Progenitor cell of endocrine pancreas (in vitro differentiated cells): ENCODE results near the gene IRAK4. TPM values are rescaled to one million over a fixed set of nuclear protein-coding genes. Genes with fewer than 3 reads are reported as not detected.
A peak's percentile ranks its signal among the peaks of the same experiment; 100 is the strongest.

Experiments
- DNase-seq: peaks from one replicate; pipeline ENCODE4 v3.0.0; 2021; ENCODE audit warnings: low spot score; ENCODE audit not compliant: unreplicated experiment
- H3K27ac Mint-ChIP-seq: 2 replicates; pipeline ENCODE4 v1.8.0; 2021; ENCODE audit warnings: mild to moderate bottlenecking, moderate library complexity, mixed read lengths
- H3K27me3 Mint-ChIP-seq: 2 replicates; pipeline ENCODE4 v1.8.0; 2021; ENCODE audit warnings: mixed read lengths
- H3K36me3 Mint-ChIP-seq: 2 replicates; pipeline ENCODE4 v1.8.0; 2022; ENCODE audit warnings: mixed read lengths; ENCODE audit not compliant: insufficient read depth
- H3K4me1 Mint-ChIP-seq: 2 replicates; pipeline ENCODE4 v1.8.0; 2021; ENCODE audit warnings: low read depth, mixed read lengths
- H3K4me3 Mint-ChIP-seq: 2 replicates; pipeline ENCODE4 v1.8.0; 2021; ENCODE audit warnings: low read depth, mild to moderate bottlenecking, moderate library complexity, mixed read lengths
- H3K9me3 Mint-ChIP-seq: 2 replicates; pipeline ENCODE4 v1.8.0; 2021; ENCODE audit warnings: low read depth, mixed read lengths
- CTCF ChIP-seq: fragments of 200-600 bp; sonication (generic); IDR thresholded peaks from one replicate; pipeline ENCODE4 v1.5.0; 2021; ENCODE audit warnings: antibody characterized with exemption, mild to moderate bottlenecking; ENCODE audit not compliant: unreplicated experiment
- total RNA-seq: library from RNA; stranded (reverse); gene quantifications from 2 replicates; pipeline ENCODE4 v1.2.1, GENCODE V29; 2021

The IRAK4 gene
- total RNA-seq, 1 donor from 2014 or later = 8.5 TPM

- Mint-ChIP-seq H3K27ac (no peak overlapping the region), H3K4me1 (peaks cover 3% of the 10 kb centered on the region), H3K27me3 (no peaks in the 10 kb centered on the region), H3K9me3 (no peaks in the 10 kb centered on the region), H3K36me3 (peaks cover 8% of the 10 kb centered on the region), H3K4me3 (no peak overlapping the region)
- no peak for DNase-seq
- no peak for TF ChIP-seq CTCF
These were observed 4.7 kb upstream of the IRAK4 start for GRCh38 chr12:43754015-43754414.

- TF ChIP-seq CTCF = no peak
- peaks cover 8% of the 10 kb centered on the region for H3K4me1 Mint-ChIP-seq
- no peaks in the 10 kb centered on the region for H3K9me3 Mint-ChIP-seq
- peaks cover 3% of the 10 kb centered on the region for H3K36me3 Mint-ChIP-seq
- peak overlapping the region; percentile 90 for H3K4me3 Mint-ChIP-seq
- H3K27ac Mint-ChIP-seq = peak overlapping the region; percentile 83
- no peaks in the 10 kb centered on the region for H3K27me3 Mint-ChIP-seq
- peak; percentile 15 for DNase-seq
These were observed 464 bp upstream of the IRAK4 start for GRCh38 chr12:43758247-43758727.

GRCh38 chr12:43760396-43760795, 1.6 kb downstream of the IRAK4 start:
- H3K27ac Mint-ChIP-seq = peak overlapping the region; percentile 0
- no peaks in the 10 kb centered on the region for H3K9me3 Mint-ChIP-seq
- no peaks in the 10 kb centered on the region for H3K27me3 Mint-ChIP-seq
- no peak for TF ChIP-seq CTCF
- H3K4me1 Mint-ChIP-seq = peaks cover 8% of the 10 kb centered on the region
- H3K4me3 Mint-ChIP-seq = peak overlapping the region; percentile 90
- DNase-seq = no peak
- H3K36me3 Mint-ChIP-seq = no peaks in the 10 kb centered on the region

GRCh38 chr12:43761500-43761899, 2.7 kb downstream of the IRAK4 start:
- Mint-ChIP-seq H3K4me1 (peaks cover 8% of the 10 kb centered on the region), H3K27ac (no peak overlapping the region), H3K27me3 (no peaks in the 10 kb centered on the region), H3K4me3 (no peak overlapping the region), H3K9me3 (no peaks in the 10 kb centered on the region), H3K36me3 (no peaks in the 10 kb centered on the region)
- no peak for TF ChIP-seq CTCF
- no peak for DNase-seq

GRCh38 chr12:43762596-43762995, 3.8 kb downstream of the IRAK4 start:
- Mint-ChIP-seq H3K27ac (no peak overlapping the region), H3K4me3 (no peak overlapping the region), H3K4me1 (peaks cover 8% of the 10 kb centered on the region)

More at GRCh38 chr12:43762596-43762995, 3.8 kb downstream of the IRAK4 start:
- no peak for TF ChIP-seq CTCF
- no peak for DNase-seq
- Mint-ChIP-seq H3K27me3 (no peaks in the 10 kb centered on the region), H3K36me3 (no peaks in the 10 kb centered on the region), H3K9me3 (no peaks in the 10 kb centered on the region)
